HCT116 (cell line): ENCODE measurements around the gene SNX8. TPM values are rescaled to one million over a fixed set of nuclear protein-coding genes. Genes with fewer than 3 reads are reported as not detected.

Experiments used
- ATAC-seq: fragments of 200-7000 bp; cut with Tn5 transposase; 2 replicates; pipeline ENCODE4 v1.9.1; 2020; ENCODE audit warnings: mild to moderate bottlenecking, moderate library complexity
- BruUV-seq: library from RNA; stranded (reverse); fragments of 400-500 nt; replicated peaks from 2 replicates; lab custom pipeline; 2021; lab: Mats Ljungman, UMichigan
- CTCF ChIA-PET: fragments of 300-600 bp; sonication (Branson Sonifier 250); formaldehyde crosslinking; loops from one replicate; lab custom pipeline; 2021; ENCODE audit warnings: antibody characterized with exemption; lab: Charles Lee
- POLR2A ChIA-PET: fragments of 300-600, 350-600 bp; sonication (Branson Sonifier 250); formaldehyde crosslinking; loops from one replicate; lab custom pipeline; 2021; ENCODE audit warnings: antibody characterized with exemption; lab: Charles Lee
- RAD21 ChIA-PET, 2 experiments: fragments of 300-600 bp; sonication (Branson Sonifier 250); formaldehyde crosslinking; loops; one replicate each; lab custom pipeline; 2023; ENCODE audit warnings: low total read pairs in 2 of 2; ENCODE audit not compliant: uncharacterized antibody in 2 of 2, unreplicated experiment in 2 of 2, low non-redundant PET in 1 of 2; lab: Charles Lee
- DNase-seq: peaks from one replicate; pipeline ENCODE4 v3.0.0-alpha.2; 2010; ENCODE audit warnings: low read depth, low spot score
- H2AFZ ChIP-seq: fragments of 200-600 bp; shearing (Covaris generic), sonication (generic); 2 replicates; pipeline ENCODE4 v1.6.1; 2017; ENCODE audit warnings: low read depth, mixed run types, mixed read lengths, antibody characterized with exemption, low read length; ENCODE audit not compliant: poor library complexity, severe bottlenecking
- H3K27ac ChIP-seq: 2 replicates; pipeline ENCODE4 v1.5.1; 2012; ENCODE audit warnings: low read depth, low read length
- H3K27me3 ChIP-seq: fragments of 200-600 bp; sonication (generic); 2 replicates; pipeline ENCODE4 v1.6.1; 2016; ENCODE audit warnings: mixed run types, low read length, mixed read lengths; ENCODE audit not compliant: insufficient read depth
- H3K36me3 ChIP-seq, 2 experiments: fragments of 200-500 bp in 1 of 2; fragments of 200-600 bp in 1 of 2; sonication (Bioruptor generic) in 1 of 2; sonication (generic) in 1 of 2; 2 replicates each; pipeline versions ENCODE4 v1.5.1 to v1.6.1; 2014 to 2016; ENCODE audit warnings: low read length in 2 of 2, inconsistent platforms in 1 of 2, mixed read lengths in 1 of 2, mixed run types in 1 of 2; ENCODE audit not compliant: insufficient read depth in 2 of 2, control insufficient read depth in 1 of 2
- H3K4me1 ChIP-seq, 2 experiments: fragments of 200-600 bp in 1 of 2; sonication (generic) in 1 of 2; 2 replicates each; pipeline versions ENCODE4 v1.5.1 to v1.6.1; 2012 to 2017; ENCODE audit warnings: low read length in 2 of 2, inconsistent platforms in 1 of 2, mild to moderate bottlenecking in 1 of 2, mixed read lengths in 1 of 2, mixed run types in 1 of 2, moderate library complexity in 1 of 2; ENCODE audit not compliant: insufficient read depth in 2 of 2, control insufficient read depth in 1 of 2
- H3K4me2 ChIP-seq: fragments of 200-600 bp; sonication (generic); 2 replicates; pipeline ENCODE4 v1.6.1; 2017; ENCODE audit warnings: mixed run types, low read length, mixed read lengths
- H3K4me3 ChIP-seq, 2 experiments: fragments of 200-600 bp in 1 of 2; sonication (generic) in 1 of 2; replicated peaks in 1 of 2; 2 replicates each; pipeline ENCODE4 v1.5.1; 2011 to 2016; ENCODE audit warnings: low read length in 2 of 2, control low read depth in 1 of 2, low read depth in 1 of 2, mild to moderate bottlenecking in 1 of 2, mixed read lengths in 1 of 2, mixed run types in 1 of 2
- H3K79me2 ChIP-seq: fragments of 200-600 bp; sonication (generic); 2 replicates; pipeline ENCODE4 v1.6.1; 2017; ENCODE audit warnings: mild to moderate bottlenecking, mixed run types, low read length, moderate library complexity, mixed read lengths; ENCODE audit not compliant: insufficient read depth
- H3K9ac ChIP-seq: fragments of 200-600 bp; sonication (generic); 2 replicates; pipeline ENCODE4 v1.6.1; 2016; ENCODE audit warnings: low read length, mixed read lengths
- H3K9me2 ChIP-seq: fragments of 200-600 bp; sonication (generic), shearing (Covaris generic); 2 replicates; pipeline ENCODE4 v1.6.1; 2017; ENCODE audit warnings: mixed run types, mild to moderate bottlenecking, moderate library complexity; ENCODE audit not compliant: insufficient read depth
- H3K9me3 ChIP-seq, 2 experiments: fragments of 200-500 bp in 1 of 2; fragments of 200-600 bp in 1 of 2; sonication (Bioruptor generic) in 1 of 2; sonication (generic) in 1 of 2; 2 replicates each; pipeline ENCODE4 v1.6.1; 2014 to 2017; ENCODE audit warnings: low read length in 2 of 2, mixed read lengths in 2 of 2, inconsistent platforms in 1 of 2, low read depth in 1 of 2, mild to moderate bottlenecking in 1 of 2, mixed run types in 1 of 2, moderate library complexity in 1 of 2; ENCODE audit not compliant: control insufficient read depth in 1 of 2, insufficient read depth in 1 of 2
- H4K20me1 ChIP-seq: fragments of 200-600 bp; sonication (generic), shearing (Covaris generic); 2 replicates; pipeline ENCODE4 v1.6.1; 2017; ENCODE audit warnings: mixed run types, mild to moderate bottlenecking, moderate library complexity; ENCODE audit not compliant: insufficient read depth
- ATF3 ChIP-seq: IDR thresholded peaks from 2 replicates; pipeline ENCODE4 v1.6.1; 2012
- CTCF ChIP-seq, 3 experiments: fragments of 200-600 bp in 1 of 3; sonication (generic) in 1 of 3; IDR thresholded peaks in 2 of 3; conservative IDR thresholded peaks in 1 of 3; 2 replicates each; pipeline ENCODE4 v1.5.1; 2012 to 2017; ENCODE audit warnings: low read depth in 2 of 3, low read length in 2 of 3, antibody characterized with exemption in 1 of 3, borderline replicate concordance in 1 of 3, control low read depth in 1 of 3, mild to moderate bottlenecking in 1 of 3, mixed read lengths in 1 of 3, mixed run types in 1 of 3, moderate library complexity in 1 of 3; ENCODE audit not compliant: insufficient read depth in 1 of 3
- EGR1 ChIP-seq: IDR thresholded peaks from 2 replicates; pipeline ENCODE4 v1.6.1; 2012; ENCODE audit warnings: low read depth
- FOSL1 ChIP-seq: IDR thresholded peaks from 2 replicates; pipeline ENCODE4 v1.6.1; 2012; ENCODE audit warnings: low read depth
- JUND ChIP-seq: IDR thresholded peaks from 2 replicates; pipeline ENCODE4 v1.6.1; 2012
- POLR2A ChIP-seq: IDR thresholded peaks from 2 replicates; pipeline ENCODE4 v1.7.0; 2011; ENCODE audit warnings: borderline replicate concordance; ENCODE audit not compliant: insufficient read depth, insufficient read length; ENCODE audit errors: extremely low read depth
- REST ChIP-seq: IDR thresholded peaks from 2 replicates; pipeline ENCODE4 v1.6.1; 2012; ENCODE audit warnings: low read depth
- SIN3A ChIP-seq: IDR thresholded peaks from 2 replicates; pipeline ENCODE4 v1.6.1; 2012; ENCODE audit warnings: low read depth
- TCF7L2 ChIP-seq: IDR thresholded peaks from 2 replicates; pipeline ENCODE4 v1.7.0; 2011; ENCODE audit warnings: borderline replicate concordance, inconsistent platforms; ENCODE audit not compliant: insufficient read depth, insufficient read length; ENCODE audit errors: extremely low read depth
- YY1 ChIP-seq: IDR thresholded peaks from 2 replicates; pipeline ENCODE4 v1.6.1; 2011; ENCODE audit warnings: low read length, low read depth, moderate library complexity, mild to moderate bottlenecking; ENCODE audit not compliant: insufficient replicate concordance; ENCODE audit errors: extremely low read depth
- ZFX ChIP-seq: fragments of 450-650 bp; IDR thresholded peaks from 2 replicates; pipeline ENCODE4 v1.6.1; 2017
- intact Hi-C: fragments of 100-400 bp; cut with micrococcal nuclease; formaldehyde crosslinking; loops from 2 replicates; pipeline ENCODE4 v1.10.0; 2022
- total RNA-seq: library from RNA; stranded (reverse); gene quantifications from one replicate; pipeline ENCODE4 v1.2.1, GENCODE V29; 2021; ENCODE audit not compliant: unreplicated experiment

Gene SNX8
- total RNA-seq, 1 experiment from 2014 or later, result 41.7 TPM

- no peak for TF ChIP-seq CTCF (IDR thresholded peaks at IDR 0.05 in 2 of 3, conservative IDR thresholded peaks at IDR 0.05 in 1 of 3; ENCODE audit: borderline replicate concordance in 1 of 3, insufficient read depth in 1 of 3, low read depth in 2 of 3, low read length in 2 of 3)
- no peak for TF ChIP-seq YY1
- TF ChIP-seq SIN3A, result no peak
- TF ChIP-seq FOSL1, result no peak
- TF ChIP-seq JUND, result no peak
- no peak for TF ChIP-seq ATF3
- TF ChIP-seq POLR2A, result no peak
- TF ChIP-seq ZFX, result no peak
- TF ChIP-seq REST, result no peak
- TF ChIP-seq EGR1, result no peak
- TF ChIP-seq TCF7L2, result no peak
- Histone ChIP-seq H3K27ac (no peak overlapping the region), H3K4me1 (no peaks in the 10 kb centered on the region), H3K9me2 (no peaks in the 10 kb centered on the region), H2AFZ (no peak overlapping the region), H3K9me3 (no peaks in the 10 kb centered on the region), H3K36me3 (peaks cover 13 to 36% of the 10 kb centered on the region in 2 experiments), H3K27me3 (no peaks in the 10 kb centered on the region), H4K20me1 (no peaks in the 10 kb centered on the region), H3K9ac (no peak overlapping the region), H3K4me3 (no peak overlapping the region), H3K79me2 (0 out of 2 replicates have a peak, but pooled peaks cover 4% of the 10 kb centered on the region), H3K4me2 (no peak overlapping the region)
- CTCF ChIA-PET, result no interaction called here
- DNase-seq (no peak), ATAC-seq (no peak)
- intact Hi-C loops, result no loop called here
- POLR2A ChIA-PET, result no interaction called here
- RAD21 ChIA-PET, result no interaction called here
- BruUV-seq, result no TSS peak
Measured at GRCh38 chr7:2213551-2214215, 100.6 kb downstream of the SNX8 start.
